Pulmonary artery endothelial cell (primary cell): Measurements from ENCODE around the gene PNKP. TPM values are rescaled to one million over a fixed set of nuclear protein-coding genes. Genes with fewer than 3 reads are reported as not detected.

Experiments used
- DNase-seq: peaks from one replicate; pipeline ENCODE4 v3.0.0-alpha.2; 2011; ENCODE audit warnings: low read depth, low spot score
- total RNA-seq: library from RNA; depleted of rRNA; stranded (reverse); fragments of >200 nt; gene quantifications from 2 replicates; pipeline ENCODE4 v1.2.3, GENCODE V29; 2014

Gene PNKP
- 47.2 and 48.2 TPM in 2 replicates for total RNA-seq

DNA sequence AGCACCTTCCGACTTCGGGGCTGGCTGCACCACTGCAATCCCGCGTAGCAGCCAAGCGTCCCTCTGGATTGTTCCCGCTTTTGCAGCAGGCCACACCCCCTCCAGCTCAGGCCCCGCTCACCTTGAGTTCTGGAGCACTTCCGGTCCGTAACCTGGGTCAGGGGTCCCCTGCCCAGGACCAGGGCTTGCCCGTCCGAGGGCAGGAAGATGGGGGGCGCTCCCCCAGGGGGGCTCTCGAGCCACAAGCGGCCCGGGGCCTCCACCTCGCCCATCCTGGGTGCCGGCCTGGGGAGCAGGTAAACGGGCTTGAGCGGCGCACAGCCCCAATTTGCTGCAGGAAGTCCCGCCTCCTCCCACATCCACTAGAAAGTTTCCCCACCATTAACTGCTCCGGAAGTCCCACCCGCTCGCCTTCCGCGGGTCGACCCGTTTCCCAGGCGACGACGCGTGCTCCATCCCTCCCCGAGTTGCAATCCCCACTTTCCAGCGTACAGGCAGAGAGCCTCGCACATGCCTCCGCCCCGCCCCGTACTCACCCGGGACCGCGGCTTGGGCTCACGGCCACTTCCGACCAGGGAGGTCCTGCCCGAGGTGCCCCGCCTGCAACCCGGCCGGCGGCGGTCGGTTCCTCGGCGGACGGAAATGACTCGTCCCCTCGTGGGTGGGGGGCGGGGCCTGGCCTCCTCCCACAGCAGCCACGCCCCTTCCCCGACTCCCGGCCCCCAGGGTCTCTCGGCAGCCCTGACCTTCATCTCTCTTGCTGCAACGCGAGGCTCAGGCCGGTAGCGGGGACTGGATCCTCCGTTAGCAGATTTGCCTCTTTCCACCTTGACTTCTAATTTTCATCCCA lies at the start of gene PNKP:
TSS of gene PNKP (minus strand) at position 644 of the 850 bp plus-strand sequence. CDS start at position 272, 372 bp downstream.
- peak; percentile 57 for DNase-seq

DNA sequence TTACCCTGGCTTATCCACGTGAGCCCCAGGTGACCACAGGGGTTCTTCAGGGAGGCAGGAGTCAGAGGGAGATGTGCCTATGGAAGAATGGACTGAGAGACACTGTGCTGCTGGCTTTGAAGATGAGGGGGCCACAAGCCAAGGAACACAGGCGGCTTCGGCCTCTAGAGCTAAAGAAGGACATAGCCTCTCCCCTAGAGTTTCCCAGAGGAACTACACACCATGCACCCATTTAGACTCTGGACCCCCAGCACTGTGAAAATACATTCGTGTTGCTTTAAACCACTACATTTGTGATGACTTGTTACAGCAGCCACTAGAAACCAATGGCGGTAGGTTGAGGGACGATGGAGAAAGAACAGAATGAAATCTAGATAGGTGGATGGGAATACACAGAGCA lies 47.9 kb upstream of the PNKP start:
- no peak for DNase-seq

DNA sequence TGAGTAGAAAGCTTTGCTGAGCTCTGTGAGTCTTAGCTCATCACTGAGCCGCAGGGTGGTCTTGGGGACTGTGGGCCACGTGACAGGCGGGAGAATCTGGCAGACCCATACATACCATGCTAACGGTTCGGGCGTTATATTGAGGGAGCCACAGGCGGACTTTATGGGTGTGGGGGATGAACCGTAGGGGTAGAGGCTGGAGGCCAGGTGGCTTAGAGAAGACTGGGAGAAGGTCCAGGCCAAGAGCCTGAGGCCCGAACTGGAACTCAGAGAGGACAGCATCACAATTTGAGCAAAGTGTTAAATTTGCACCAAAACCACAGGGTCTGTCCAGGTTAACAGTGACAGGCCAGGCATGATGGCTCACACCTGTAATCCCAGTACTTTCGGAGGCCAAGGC lies 46.3 kb upstream of the PNKP start:
- no peak for DNase-seq

GRCh38 chr19:49912965-49913685 lies 45.7 kb upstream of the PNKP start:
- DNase-seq, result no peak

DNA sequence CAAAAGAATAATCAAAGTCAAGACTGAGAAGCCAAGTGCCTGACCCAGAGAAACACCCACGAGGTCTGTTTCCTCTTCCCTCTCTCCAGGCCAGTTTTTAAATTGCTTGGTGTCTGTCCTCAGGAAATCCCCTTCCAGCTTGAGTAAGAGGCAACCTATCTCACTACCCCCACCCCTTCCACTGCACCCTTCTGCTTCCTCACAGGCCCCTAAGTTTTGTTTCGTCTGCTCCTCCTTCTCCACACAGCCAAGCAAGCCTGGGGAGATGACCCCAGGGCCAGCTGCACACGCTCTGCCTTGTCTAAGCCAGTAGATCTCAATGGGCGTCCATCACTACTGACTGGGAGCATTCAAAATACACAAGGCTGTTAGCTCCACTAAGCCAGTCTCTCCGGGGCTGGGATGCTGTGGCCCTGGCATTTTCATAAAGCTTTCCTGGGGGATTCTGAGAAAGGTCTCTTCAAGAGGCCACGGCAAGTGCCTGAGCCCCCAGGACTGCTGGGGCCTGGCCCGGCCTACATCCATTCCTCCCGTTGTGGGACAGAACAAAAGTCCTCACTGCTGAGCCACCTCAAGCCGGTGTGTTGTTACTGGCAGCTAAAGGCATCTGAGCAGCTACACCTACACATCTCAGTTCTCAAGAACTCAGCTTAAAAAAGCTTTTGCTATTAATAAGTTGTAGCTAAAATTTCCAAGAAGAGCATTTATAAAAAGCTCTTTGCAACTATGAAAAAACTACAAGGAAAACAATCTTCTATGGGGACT lies 44.2 kb upstream of the PNKP start:
- DNase-seq, result no peak

DNA sequence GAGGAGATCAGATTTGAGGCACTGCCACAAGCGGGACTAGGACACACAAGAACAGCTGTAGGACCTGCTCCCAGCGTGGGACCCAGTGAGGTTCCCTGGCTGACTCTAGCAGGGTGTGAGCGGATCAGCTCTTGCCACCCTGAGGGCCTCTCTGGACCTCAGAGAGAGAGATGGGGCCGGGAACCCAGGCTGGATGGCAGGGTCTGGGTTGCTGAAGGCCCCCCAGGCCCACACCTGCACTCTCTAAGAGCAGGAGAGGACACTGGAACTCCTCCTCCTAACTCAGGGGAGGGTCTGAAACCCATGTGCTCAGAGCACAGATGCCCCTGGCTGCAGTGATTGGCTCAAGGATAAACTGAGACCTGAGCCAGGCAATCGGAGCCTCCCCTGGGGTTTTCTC lies 42.8 kb upstream of the PNKP start:
- DNase-seq, result no peak

- DNase-seq, result no peak
Observed at GRCh38 chr19:49908480-49909420, 41.4 kb upstream of the PNKP start.

DNA sequence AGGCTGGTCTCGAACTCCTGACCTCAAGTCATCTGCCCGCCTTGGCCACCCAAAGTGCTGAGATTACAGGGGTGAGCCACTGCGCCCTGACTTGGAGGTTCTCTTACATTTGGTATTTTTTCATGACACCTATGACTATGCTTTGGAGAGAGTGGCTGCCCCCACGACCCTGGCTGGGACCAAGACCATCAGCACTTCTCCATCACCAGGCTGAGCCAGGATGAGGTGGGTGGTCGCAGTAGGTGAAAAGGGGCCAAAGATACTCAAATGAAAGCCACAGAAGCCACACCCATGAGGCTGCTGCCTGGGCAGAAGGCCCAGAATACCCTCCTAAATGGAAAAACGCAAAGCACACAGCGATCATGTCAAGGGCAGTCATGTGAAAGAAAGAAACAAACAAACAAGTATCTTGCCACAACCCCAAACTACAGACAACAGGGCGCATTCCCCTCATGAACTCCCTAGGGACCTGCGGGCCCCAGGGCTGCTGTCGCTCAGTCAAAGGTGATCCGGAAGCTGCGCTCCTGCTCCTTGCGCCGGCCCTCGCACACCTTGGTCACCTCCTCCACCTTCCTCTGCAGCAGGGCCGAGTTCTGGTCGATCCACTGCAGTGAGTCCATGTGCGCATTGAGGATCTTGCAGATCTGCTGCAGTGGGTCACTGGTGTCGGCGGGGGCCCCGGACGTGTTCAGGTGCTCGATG lies 40.5 kb upstream of the PNKP start:
- no peak for DNase-seq

DNA sequence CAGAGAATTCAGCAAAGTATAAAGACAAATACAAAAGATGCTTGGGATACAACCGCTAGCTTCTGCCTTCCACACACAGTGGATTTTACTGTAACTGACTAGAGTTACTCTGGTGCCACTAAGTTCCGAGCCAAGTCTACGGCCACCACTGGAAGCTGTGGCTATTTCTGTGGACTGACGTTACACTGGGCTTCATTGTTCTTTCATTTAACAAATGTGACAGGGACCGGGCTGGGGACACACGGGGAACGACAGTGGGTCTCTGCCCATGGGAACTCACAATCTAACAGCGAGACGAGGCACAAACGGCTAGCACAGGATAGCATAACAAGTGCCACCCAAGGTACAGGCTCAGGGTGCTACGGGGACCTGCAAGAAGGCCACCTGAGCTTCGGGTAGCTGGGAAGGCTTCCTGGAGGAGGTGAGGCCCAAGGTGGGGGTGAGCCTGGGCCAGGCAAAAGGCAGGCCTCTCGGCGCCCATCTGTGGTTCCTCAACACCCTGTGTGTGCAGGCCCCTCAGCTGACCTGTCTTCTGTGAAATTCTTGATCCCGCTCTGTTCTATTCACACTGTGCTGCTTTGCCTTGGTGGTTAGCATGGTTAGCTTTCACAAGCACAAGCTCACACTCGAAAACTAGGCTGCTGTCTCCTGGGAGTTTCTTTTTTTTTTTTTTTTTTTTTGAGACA lies 39.6 kb upstream of the PNKP start:
- DNase-seq, result no peak

GRCh38 chr19:49904136-49904535 lies 36.8 kb upstream of the PNKP start:
- no peak for DNase-seq

- peak; percentile 39 for DNase-seq
Observed at GRCh38 chr19:49896863-49897621, 29.7 kb upstream of the PNKP start, which contains the start of gene IL4I1. TSS of gene IL4I1 (minus strand) at chr19:49896887. CDS start at chr19:49896160, 727 bp downstream.

GRCh38 chr19:49895566-49896297 lies 28.4 kb upstream of the PNKP start:
- DNase-seq, result no peak

GRCh38 chr19:49894879-49895565 lies 27.6 kb upstream of the PNKP start:
- DNase-seq, result no peak

DNA sequence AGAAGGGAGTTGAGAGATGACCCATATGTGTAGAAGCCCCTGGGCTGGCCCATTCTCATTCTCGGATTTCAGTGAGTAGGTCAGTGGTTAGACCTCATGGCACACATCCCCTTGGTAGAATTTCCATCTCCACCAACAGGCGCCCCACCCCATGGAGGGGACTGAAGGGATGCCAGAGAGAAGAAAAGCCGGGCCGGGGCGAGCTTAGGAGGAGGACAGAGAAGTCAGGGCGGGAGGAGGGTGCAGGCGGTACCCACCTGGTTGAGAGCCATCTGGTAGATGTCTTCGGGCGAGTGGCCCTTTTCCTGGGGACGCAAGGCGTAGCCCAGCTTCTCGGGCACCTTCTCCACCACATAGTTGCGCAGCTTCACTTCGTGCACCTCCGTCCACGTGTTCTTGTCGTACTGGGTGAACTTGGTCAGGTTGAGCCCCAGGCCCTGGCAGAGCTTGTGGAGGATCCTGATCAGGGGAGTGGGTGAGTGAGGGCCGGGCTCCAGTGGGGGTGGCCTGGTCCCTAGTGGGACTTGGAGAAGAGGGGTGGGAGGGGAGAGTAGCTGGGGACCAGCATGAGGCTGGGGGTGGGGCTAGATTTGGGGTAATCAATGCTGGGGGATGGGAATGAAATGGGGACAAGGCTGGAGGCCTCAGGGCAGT lies 26.8 kb upstream of the PNKP start:
- no peak for DNase-seq

GRCh38 chr19:49892716-49893115 lies 25.3 kb upstream of the PNKP start:
- DNase-seq, result no peak

- no peak for DNase-seq
Observed at GRCh38 chr19:49891393-49891792, 24.0 kb upstream of the PNKP start.
